ENCODE results near the gene ADAT1. TPM values are rescaled to one million over a fixed set of nuclear protein-coding genes. Genes with fewer than 3 reads are reported as not detected.

ADAT1 gene
- total and polyA plus RNA-seq, 10 of the 15 experiments (the other 5 are each of a cell fraction or from before 2014, with no cell fraction given) = 26.2 to 77.4 (median 55.8) TPM

GRCh38 chr16:75621170-75621477 is 2.0 kb downstream of the ADAT1 start (continued):
- TF ChIP-seq SKIL (IDR thresholded peaks at IDR 0.05; ENCODE audit: low read depth, poor library complexity, severe bottlenecking) (no peak), POU2F2 (IDR thresholded peaks at IDR 0.05; ENCODE audit: borderline replicate concordance, low read depth, low read length) (no peak), MTA3 (IDR thresholded peaks at IDR 0.05; ENCODE audit: borderline replicate concordance, low read length) (no peak), POLR2A (IDR thresholded peaks at IDR 0.05; ENCODE audit: low read depth, low read length) (no peak), ATF7 (IDR thresholded peaks at IDR 0.05; ENCODE audit: low read depth) (peak; percentile 63; the same call in 1 of the 2 replicates), SMAD5 (IDR thresholded peaks at IDR 0.05; ENCODE audit: low read depth) (no peak), CEBPB (IDR thresholded peaks at IDR 0.05; ENCODE audit: borderline replicate concordance in 1 of 2, low read depth in 2 of 2, low read length in 2 of 2) (no peak), MYB (IDR thresholded peaks at IDR 0.05; ENCODE audit: borderline replicate concordance, low read depth, low read length) (no peak), ZNF207 (IDR thresholded peaks at IDR 0.05; ENCODE audit: borderline replicate concordance) (no peak), ZBED1 (IDR thresholded peaks at IDR 0.05; ENCODE audit: borderline replicate concordance) (no peak), MYC (IDR thresholded peaks at IDR 0.05; ENCODE audit: insufficient read depth, insufficient read length, insufficient replicate concordance, low read length, severe bottlenecking) (no peak), KLF5 (IDR thresholded peaks at IDR 0.05; ENCODE audit: partially characterized antibody) (no peak), CBX5 (IDR thresholded peaks at IDR 0.05; ENCODE audit: low read depth) (no peak), CREM (IDR thresholded peaks at IDR 0.05; ENCODE audit: low read depth) (0 out of 2 replicates have a peak, but pooled peaks have one; percentile 34), IRF5 (IDR thresholded peaks at IDR 0.05; ENCODE audit: borderline replicate concordance) (no peak), BCLAF1 (IDR thresholded peaks at IDR 0.05) (no peak), SREBF1 (IDR thresholded peaks at IDR 0.05; ENCODE audit: low read length) (no peak), RB1 (IDR thresholded peaks at IDR 0.05; ENCODE audit: borderline replicate concordance) (no peak), MEF2B (IDR thresholded peaks at IDR 0.05; ENCODE audit: partially characterized antibody, poor library complexity, severe bottlenecking) (peak; percentile 70), LARP7 (IDR thresholded peaks at IDR 0.05) (no peak), MEF2A (IDR thresholded peaks at IDR 0.05; ENCODE audit: insufficient read depth, low read depth, low read length) (0 out of 2 replicates have a peak, but pooled peaks have one; percentile 70), WRNIP1 (IDR thresholded peaks at IDR 0.05; ENCODE audit: borderline replicate concordance, low read depth, low read length) (no peak)
- TF ChIP-seq, protein P1, sequence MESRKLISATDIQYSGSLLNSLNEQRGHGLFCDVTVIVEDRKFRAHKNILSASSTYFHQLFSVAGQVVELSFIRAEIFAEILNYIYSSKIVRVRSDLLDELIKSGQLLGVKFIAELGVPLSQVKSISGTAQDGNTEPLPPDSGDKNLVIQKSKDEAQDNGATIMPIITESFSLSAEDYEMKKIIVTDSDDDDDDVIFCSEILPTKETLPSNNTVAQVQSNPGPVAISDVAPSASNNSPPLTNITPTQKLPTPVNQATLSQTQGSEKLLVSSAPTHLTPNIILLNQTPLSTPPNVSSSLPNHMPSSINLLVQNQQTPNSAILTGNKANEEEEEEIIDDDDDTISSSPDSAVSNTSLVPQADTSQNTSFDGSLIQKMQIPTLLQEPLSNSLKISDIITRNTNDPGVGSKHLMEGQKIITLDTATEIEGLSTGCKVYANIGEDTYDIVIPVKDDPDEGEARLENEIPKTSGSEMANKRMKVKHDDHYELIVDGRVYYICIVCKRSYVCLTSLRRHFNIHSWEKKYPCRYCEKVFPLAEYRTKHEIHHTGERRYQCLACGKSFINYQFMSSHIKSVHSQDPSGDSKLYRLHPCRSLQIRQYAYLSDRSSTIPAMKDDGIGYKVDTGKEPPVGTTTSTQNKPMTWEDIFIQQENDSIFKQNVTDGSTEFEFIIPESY (IDR thresholded peaks at IDR 0.05) = no peak

Measured in GM12878 (cell line).